ENCODE results near the gene TRPT1. TPM values are rescaled to one million over a fixed set of nuclear protein-coding genes. Genes with fewer than 3 reads are reported as not detected.
A peak's percentile ranks its signal among the peaks of the same experiment; 100 is the strongest.

The TRPT1 gene
- total and polyA plus RNA-seq, 9 of the 15 experiments (the other 6 are each of a cell fraction or from before 2014, with no cell fraction given), result 4.6 to 41.7 (median 23.1) TPM

DNA sequence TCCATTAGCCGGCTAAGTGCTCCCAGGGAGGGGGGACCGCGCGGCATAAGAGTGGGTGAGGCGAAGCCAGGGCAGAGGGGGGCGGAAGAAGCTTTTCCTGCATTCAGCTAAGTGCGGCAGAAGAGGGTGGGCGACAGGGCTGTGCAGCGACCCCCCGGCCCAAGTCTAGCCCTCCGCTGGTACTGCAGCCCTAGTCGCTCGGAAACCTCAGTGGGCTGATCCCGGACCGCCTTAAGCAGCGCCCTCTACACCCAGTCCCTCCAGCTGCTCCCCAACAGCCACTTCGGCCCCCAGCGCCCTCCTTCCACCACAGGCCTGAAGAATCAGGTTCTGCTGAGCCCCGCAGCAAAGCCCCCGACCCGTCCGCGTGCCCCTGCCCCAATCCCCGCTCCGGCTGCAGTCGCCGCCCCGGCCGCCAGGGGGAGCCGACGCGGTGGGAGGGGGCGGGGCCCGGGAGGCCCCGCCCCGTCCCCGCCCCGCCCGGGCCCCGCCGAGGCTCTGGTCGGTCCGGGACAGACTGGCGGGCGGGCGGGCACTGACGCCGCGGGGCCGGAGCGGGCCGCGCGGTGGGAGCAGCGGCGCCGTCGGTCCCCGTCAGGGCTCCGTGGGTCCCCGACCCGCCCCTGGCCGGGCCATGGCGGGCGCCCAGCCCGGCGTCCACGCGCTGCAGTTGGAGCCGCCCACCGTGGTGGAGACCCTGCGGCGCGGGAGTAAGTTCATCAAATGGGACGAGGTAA lies 25.2 kb upstream of the TRPT1 start, which contains the start of gene PLCB3:
PLCB3 (plus strand) TSS at position 515 of the 737 bp plus-strand sequence; CDS start at position 635, 120 bp downstream.
- no peaks in the 10 kb centered on the region for H3K27me3 ChIP-seq (ENCODE audit: control insufficient read depth in 2 of 2, insufficient read depth in 2 of 2, low read length in 2 of 2)
- ChIA-PET POLR2A (interaction anchor here (1.0 to 7.8 kb wide), 6 partner anchors 8 to 45 kb away, joined by 3 to 58 read pairs (median 7); partner anchors contain the start of gene FERMT3), CTCF (ENCODE audit: low intra/inter-chr PET ratio) (interaction anchor here (0.6 to 0.7 kb wide), 2 partner anchors 49 to 1345 kb away, joined by 3 read pairs; partner anchors contain the start of gene CATSPERZ)
- BruUV-seq (replicated peaks), result TSS peak; percentile 49
- H3K4me1 ChIP-seq (replicated peaks in 1 of 2; ENCODE audit: control insufficient read depth in 2 of 2, insufficient read depth in 2 of 2, low read length in 2 of 2), result peaks cover 30 to 87% of the 10 kb centered on the region in 2 experiments
- intact Hi-C loops (cut with micrococcal nuclease), result no loop called here
- peak within 1 kb of the TSS; percentile 94 for H2AFZ ChIP-seq (ENCODE audit: low read depth, low read length)
- WGBS (ENCODE audit: insufficient coverage, low coverage, missing lambda C conversion rate), result 0% methylated on average over 25 of the region's 75 CpGs
- in situ Hi-C loops (cut with MboI), result no loop called here
- H3K4me2 ChIP-seq (ENCODE audit: insufficient read depth, low read length), result peak within 1 kb of the TSS; percentile 88
- peaks cover 29% of the 10 kb centered on the region for H3K79me2 ChIP-seq (ENCODE audit: control insufficient read depth, insufficient read depth, low read length)
- peak within 1 kb of the TSS; percentile 87 for H3K4me3 ChIP-seq
- no peaks in the 10 kb centered on the region for H3K9me1 ChIP-seq (ENCODE audit: control insufficient read depth, insufficient read depth, low read length)
- ATAC-seq, result peak; percentile 60
- no peaks in the 10 kb centered on the region for H3K9me3 ChIP-seq (replicated peaks; ENCODE audit: control insufficient read depth, insufficient read depth, low read depth, low read length)
- H3K9ac ChIP-seq (ENCODE audit: insufficient read depth in 1 of 2, low read depth in 2 of 2, low read length in 2 of 2), result peak within 1 kb of the TSS; percentile 84 to 95
- peak within 1 kb of the TSS; percentile 80 for H3K27ac ChIP-seq (ENCODE audit: extremely low read depth, low read depth, low read length)
- H4K20me1 ChIP-seq (replicated peaks; ENCODE audit: control insufficient read depth, insufficient read depth, low read length), result peaks cover 7% of the 10 kb centered on the region
- peaks cover 32% of the 10 kb centered on the region; the same call in 2 of the 3 replicates for H3K36me3 ChIP-seq (ENCODE audit: control insufficient read depth, insufficient read depth, low read length)
- FAIRE-seq, result no peak
- peak; percentile 60 to 92 (median 84) for DNase-seq (ENCODE audit: extremely low read depth in 1 of 4, low spot score in 3 of 4)
- TF ChIP-seq RBM14 (IDR thresholded peaks at IDR 0.05; ENCODE audit: borderline replicate concordance, insufficient read depth, low read depth, low read length) (no peak), SAFB2 (IDR thresholded peaks at IDR 0.05; ENCODE audit: borderline replicate concordance, low read depth, low read length, severe bottlenecking) (no peak), ETV5 (CRISPR knock-in tag; IDR thresholded peaks at IDR 0.05; ENCODE audit: low read depth) (peak; percentile 46; the same call in 1 of the 2 replicates), SUPT5H (IDR thresholded peaks at IDR 0.05) (peak; percentile 46; the same call in 1 of the 2 replicates), RFX5 (IDR thresholded peaks at IDR 0.05; ENCODE audit: low read depth, low read length) (no peak), KDM5B (IDR thresholded peaks at IDR 0.05; ENCODE audit: insufficient replicate concordance, low read depth, low read length) (peak; percentile 76), POLR2G (IDR thresholded peaks at IDR 0.05; ENCODE audit: low read depth, low read length) (peak; percentile 86), CXXC5 (CRISPR knock-in tag; IDR thresholded peaks at IDR 0.05) (peak; percentile 46; the same call in 1 of the 2 replicates), CREB1 (IDR thresholded peaks at IDR 0.05) (no peak), CREB1 (CRISPR knock-in tag; IDR thresholded peaks at IDR 0.05) (peak; percentile 45; the same call in 1 of the 2 replicates), MYC (IDR thresholded peaks at IDR 0.05; ENCODE audit: low read depth, low read length) (peak; percentile 67), MYC (CRISPR knock-in tag; IDR thresholded peaks at IDR 0.05; ENCODE audit: borderline replicate concordance, low read depth) (no peak), TCF3 (CRISPR knock-in tag; IDR thresholded peaks at IDR 0.05) (no peak), EP400 (IDR thresholded peaks at IDR 0.05) (peak; percentile 64; the same call in 1 of the 2 replicates), ZNF239 (CRISPR knock-in tag; IDR thresholded peaks at IDR 0.05) (no peak)
- TF ChIP-seq, protein P1, sequence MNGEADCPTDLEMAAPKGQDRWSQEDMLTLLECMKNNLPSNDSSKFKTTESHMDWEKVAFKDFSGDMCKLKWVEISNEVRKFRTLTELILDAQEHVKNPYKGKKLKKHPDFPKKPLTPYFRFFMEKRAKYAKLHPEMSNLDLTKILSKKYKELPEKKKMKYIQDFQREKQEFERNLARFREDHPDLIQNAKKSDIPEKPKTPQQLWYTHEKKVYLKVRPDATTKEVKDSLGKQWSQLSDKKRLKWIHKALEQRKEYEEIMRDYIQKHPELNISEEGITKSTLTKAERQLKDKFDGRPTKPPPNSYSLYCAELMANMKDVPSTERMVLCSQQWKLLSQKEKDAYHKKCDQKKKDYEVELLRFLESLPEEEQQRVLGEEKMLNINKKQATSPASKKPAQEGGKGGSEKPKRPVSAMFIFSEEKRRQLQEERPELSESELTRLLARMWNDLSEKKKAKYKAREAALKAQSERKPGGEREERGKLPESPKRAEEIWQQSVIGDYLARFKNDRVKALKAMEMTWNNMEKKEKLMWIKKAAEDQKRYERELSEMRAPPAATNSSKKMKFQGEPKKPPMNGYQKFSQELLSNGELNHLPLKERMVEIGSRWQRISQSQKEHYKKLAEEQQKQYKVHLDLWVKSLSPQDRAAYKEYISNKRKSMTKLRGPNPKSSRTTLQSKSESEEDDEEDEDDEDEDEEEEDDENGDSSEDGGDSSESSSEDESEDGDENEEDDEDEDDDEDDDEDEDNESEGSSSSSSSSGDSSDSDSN (IDR thresholded peaks at IDR 0.05; ENCODE audit: borderline replicate concordance in 1 of 2, low read depth in 2 of 2, low read length in 2 of 2), result 0 out of 4 replicates have a peak, but pooled peaks of 1 of the 2 experiments have one; percentile 29
- TF ChIP-seq, protein P2, sequence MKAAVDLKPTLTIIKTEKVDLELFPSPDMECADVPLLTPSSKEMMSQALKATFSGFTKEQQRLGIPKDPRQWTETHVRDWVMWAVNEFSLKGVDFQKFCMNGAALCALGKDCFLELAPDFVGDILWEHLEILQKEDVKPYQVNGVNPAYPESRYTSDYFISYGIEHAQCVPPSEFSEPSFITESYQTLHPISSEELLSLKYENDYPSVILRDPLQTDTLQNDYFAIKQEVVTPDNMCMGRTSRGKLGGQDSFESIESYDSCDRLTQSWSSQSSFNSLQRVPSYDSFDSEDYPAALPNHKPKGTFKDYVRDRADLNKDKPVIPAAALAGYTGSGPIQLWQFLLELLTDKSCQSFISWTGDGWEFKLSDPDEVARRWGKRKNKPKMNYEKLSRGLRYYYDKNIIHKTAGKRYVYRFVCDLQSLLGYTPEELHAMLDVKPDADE (conservative IDR thresholded peaks at IDR 0.05; ENCODE audit: control insufficient read depth, low read depth, low read length), result peak; percentile 56; the same call in 1 of the 2 replicates
